LNCaP clone FGC (cell line): ENCODE measurements around the gene GH2.
A peak's percentile ranks its signal among the peaks of the same experiment; 100 is the strongest.
"Not testable (repeated sequence)": the region's sequence is repeated elsewhere in the genome, so short reads cannot be mapped to it uniquely, and the experiment has no call there.

Experiments
- DNase-seq: peaks from one replicate; pipeline ENCODE4 v3.0.0-alpha.2; 2011; ENCODE audit warnings: low read depth
- H3K4me3 ChIP-seq: 2 replicates; pipeline ENCODE4 v1.5.1; 2011; ENCODE audit warnings: mild to moderate bottlenecking, low read depth, low read length, control low read depth
- CTCF ChIP-seq: IDR thresholded peaks from 2 replicates; pipeline ENCODE4 v1.5.1; 2012; ENCODE audit warnings: mild to moderate bottlenecking; ENCODE audit not compliant: control insufficient read depth, insufficient read depth; ENCODE audit errors: extremely low read depth

GH2 gene

GRCh38 chr17:63847525-63848249 lies 34.1 kb downstream of the GH2 start:
- no peak for TF ChIP-seq CTCF
- DNase-seq = no peak

GRCh38 chr17:63845509-63845908 lies 36.2 kb downstream of the GH2 start:
- no peak for DNase-seq
- H3K4me3 ChIP-seq = no peak overlapping the region
- TF ChIP-seq CTCF = no peak

More at GRCh38 chr17:63847525-63848249, 34.1 kb downstream of the GH2 start:
- no peak overlapping the region for H3K4me3 ChIP-seq

- no peak for DNase-seq
- no peak for TF ChIP-seq CTCF
- H3K4me3 ChIP-seq = peak overlapping the region; percentile 94
These were observed 37.6 kb downstream of the GH2 start for GRCh38 chr17:63843910-63844677.

GRCh38 chr17:63843387-63843888 lies 38.3 kb downstream of the GH2 start:
- peak overlapping the region; percentile 94 for H3K4me3 ChIP-seq
- DNase-seq = not testable (repeated sequence)

- no peak for TF ChIP-seq CTCF
These were observed 39.0 kb downstream of the GH2 start, which contains the start of gene SMARCD2 for GRCh38 chr17:63842540-63843386. SMARCD2 (minus strand) TSS chr17:63842685; CDS start chr17:63842674, 11 bp downstream.

GRCh38 chr17:63842173-63842539 lies 39.6 kb downstream of the GH2 start:
- DNase-seq = no peak
- no peak for TF ChIP-seq CTCF
- H3K4me3 ChIP-seq = peak overlapping the region; percentile 94

More at GRCh38 chr17:63842540-63843386, 39.0 kb downstream of the GH2 start, which contains the start of gene SMARCD2:
- peak; percentile 99 for DNase-seq
- H3K4me3 ChIP-seq = peak within 1 kb of the TSS; percentile 94
